Peyer's patch (tissue), 4 donors: ENCODE data around the gene FAM47E.

ENCODE experiments used
- CTCF ChIP-seq, 6 experiments: fragments of 450-650 bp in 4 of 6; fragments of 200-600 bp in 2 of 6; sonication (generic) in 1 of 6; IDR thresholded peaks; one replicate each; pipeline ENCODE4 v1.5.1; 2017 to 2019; ENCODE audit warnings: antibody characterized with exemption in 6 of 6, mild to moderate bottlenecking in 3 of 6, moderate library complexity in 1 of 6
- POLR2A ChIP-seq, 2 donors: fragments of 450-650 bp; IDR thresholded peaks; one replicate each; pipeline ENCODE4 v1.5.1; 2017; ENCODE audit warnings: antibody characterized with exemption in 2 of 2, mild to moderate bottlenecking in 2 of 2, moderate library complexity in 2 of 2

- TF ChIP-seq CTCF (IDR thresholded peaks at IDR 0.05) (no peak), POLR2A (IDR thresholded peaks at IDR 0.05) (no peak)
These were observed 21.1 kb downstream of the FAM47E start for GRCh38 chr4:76272582-76272981.
